HL-60/S4 treated with phorbol 12-myristate 13-acetate at 8.2 ng/mL for 4 days and 3 days (cell line): ENCODE results near the gene CEACAM18.
"Not testable (repeated sequence)": the region's sequence is repeated elsewhere in the genome, so short reads cannot be mapped to it uniquely, and the experiment has no call there.

Experiments
- in situ Hi-C: fragments of 300-500 bp; cut with MboI; formaldehyde crosslinking; loops from 2 replicates; pipeline ENCODE4 v1.15.0; 2022; ENCODE audit warnings: low sequenced_read_pairs

The CEACAM18 gene

DNA sequence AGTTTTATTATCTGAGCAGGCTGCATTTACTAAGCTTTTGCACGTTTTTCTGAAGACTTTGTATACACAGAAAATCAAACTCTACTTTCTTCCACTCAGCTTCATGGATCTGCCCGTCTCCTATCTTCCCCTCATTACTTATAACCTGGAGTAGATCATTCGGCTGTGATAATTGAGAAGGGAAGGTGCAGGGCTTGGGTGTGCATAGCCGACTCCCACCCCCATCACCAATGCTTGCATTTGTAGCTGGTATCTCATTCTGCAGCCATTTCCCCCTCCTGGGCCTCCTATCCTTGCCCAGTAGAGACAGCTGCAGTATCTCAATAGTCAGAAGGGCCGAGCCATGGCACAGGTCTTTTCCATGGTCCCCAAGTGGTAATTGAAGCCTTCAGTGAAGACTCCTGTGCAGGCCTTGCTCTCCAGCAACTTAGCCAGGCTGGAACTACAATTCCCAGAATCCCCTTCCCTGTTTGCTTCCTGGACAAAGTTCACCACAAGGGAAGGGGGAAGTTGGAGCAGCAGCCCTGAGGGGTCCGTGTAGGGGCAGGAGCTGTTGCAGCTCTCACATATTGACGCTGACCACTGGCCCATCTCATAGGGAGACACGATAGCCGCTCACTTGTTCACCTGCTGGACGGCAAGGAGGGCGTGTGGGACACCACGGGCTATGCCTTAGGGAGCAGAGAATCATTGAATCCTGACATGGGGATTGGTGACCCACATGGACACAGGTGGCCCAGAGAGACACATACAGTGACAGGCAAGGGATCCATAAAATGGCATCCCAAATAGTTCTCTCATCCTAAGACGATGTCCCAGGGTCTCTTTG lies 18.0 kb upstream of the CEACAM18 start:
- in situ Hi-C loops = no loop called here

GRCh38 chr19:51461723-51462161 lies 16.6 kb upstream of the CEACAM18 start:
- in situ Hi-C loops = no loop called here

- in situ Hi-C loops = no loop called here
Measured at GRCh38 chr19:51462276-51462675, 16.1 kb upstream of the CEACAM18 start.

- in situ Hi-C loops = no loop called here
Measured at GRCh38 chr19:51462681-51463080, 15.7 kb upstream of the CEACAM18 start.

- in situ Hi-C loops = not testable (repeated sequence)
Measured at GRCh38 chr19:51463976-51464581, 14.3 kb upstream of the CEACAM18 start.

DNA sequence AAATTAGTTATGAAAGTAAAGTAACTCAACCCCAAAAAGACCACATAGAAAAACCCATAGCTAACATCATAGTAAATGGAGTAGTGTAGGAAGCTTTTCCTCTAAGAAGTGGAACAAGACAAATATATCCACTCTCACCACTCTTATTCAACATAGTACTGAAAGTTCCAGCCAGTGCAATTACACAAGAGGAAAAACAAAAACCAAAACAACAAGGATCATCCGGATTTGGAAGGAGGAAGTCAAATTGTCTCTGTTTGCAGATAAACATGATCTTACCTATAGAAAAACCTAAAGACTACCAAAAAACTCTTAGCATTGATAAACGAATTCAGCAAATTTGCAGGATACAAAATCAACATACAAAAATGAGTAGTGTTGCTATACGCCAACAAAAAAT lies 11.6 kb upstream of the CEACAM18 start:
- in situ Hi-C loops = no loop called here

DNA sequence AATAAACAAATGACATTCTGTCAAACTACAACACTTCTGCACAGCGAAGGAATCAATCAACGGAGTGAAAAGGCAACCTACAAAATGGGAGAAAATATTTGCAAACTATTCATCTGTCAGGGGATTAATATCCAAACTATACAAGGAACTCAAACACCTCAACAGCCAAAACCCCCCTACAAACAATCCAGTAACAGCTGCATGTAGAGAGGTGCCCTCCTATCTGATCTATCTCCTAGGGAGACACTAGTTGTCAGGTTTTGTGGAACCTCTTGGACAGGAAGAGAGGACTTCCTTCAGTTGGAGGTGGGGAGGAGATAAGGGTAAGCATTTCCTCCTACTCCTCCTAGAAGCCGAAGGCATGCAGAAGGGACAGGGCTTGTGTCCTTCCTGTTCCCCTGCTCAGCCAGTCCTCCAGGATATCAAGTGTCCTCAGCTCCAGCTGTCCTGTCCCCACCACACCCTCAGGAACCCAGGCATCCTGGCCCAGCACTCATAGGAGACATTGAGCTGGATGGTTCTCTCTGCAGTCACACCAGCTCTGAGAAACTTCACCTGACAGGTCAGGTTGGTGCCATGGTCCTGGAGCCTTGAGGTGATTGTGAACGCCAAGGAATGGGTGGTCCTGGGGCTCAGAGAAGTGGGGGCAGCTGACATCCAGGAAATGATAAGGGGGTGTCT lies 10.3 kb upstream of the CEACAM18 start:
- in situ Hi-C loops = no loop called here

- in situ Hi-C loops = no loop called here
Measured at GRCh38 chr19:51468545-51468920, 9.8 kb upstream of the CEACAM18 start.

DNA sequence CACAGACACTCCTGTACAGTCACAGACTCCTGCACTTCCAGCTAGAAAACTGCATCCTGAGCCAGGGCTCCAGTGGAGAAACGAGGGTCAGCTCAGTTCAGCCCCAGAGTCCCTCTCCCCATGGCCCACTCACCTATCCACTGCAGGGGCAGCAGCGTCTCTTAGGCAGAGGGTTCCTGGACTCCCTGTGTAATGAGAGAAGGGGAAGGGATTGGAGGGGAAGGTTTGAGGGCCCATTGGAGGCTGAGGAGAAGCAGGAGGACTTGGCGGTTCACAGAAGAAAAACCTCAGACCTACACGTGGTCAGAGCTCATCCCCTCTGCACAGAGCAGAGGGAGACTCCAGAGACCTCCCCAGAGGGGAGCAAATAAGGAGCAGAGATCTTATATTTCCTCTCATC lies 9.2 kb upstream of the CEACAM18 start:
- in situ Hi-C loops = no loop called here

GRCh38 chr19:51469629-51470028 lies 8.7 kb upstream of the CEACAM18 start:
- in situ Hi-C loops = no loop called here

- in situ Hi-C loops = no loop called here
Measured at GRCh38 chr19:51470966-51471365, 7.4 kb upstream of the CEACAM18 start.

- in situ Hi-C loops = no loop called here
Measured at GRCh38 chr19:51471527-51471926, 6.8 kb upstream of the CEACAM18 start.

DNA sequence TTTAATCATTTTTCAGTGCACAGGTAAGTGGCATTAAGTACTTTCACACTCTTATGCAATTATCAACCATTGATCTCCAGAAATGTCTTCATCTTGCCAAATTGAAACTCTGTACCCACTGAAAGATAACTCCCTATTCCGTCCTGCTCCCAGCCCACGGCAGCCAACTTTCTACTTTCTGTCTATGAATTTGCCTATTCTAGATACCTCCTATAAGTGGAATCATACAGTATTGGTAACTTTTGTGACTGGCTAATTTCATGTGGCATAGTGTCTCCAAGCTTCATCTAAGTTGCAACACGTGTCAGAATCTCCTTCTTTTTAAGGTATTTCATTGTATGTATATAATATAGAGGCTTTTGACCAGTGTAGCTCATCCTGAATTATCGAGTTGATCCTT lies 5.7 kb upstream of the CEACAM18 start:
- in situ Hi-C loops = no loop called here

- in situ Hi-C loops = no loop called here
Measured at GRCh38 chr19:51473009-51473707, 5.2 kb upstream of the CEACAM18 start.

GRCh38 chr19:51476164-51476563 lies 2.2 kb upstream of the CEACAM18 start:
- in situ Hi-C loops = no loop called here

GRCh38 chr19:51477344-51477743 lies 995 bp upstream of the CEACAM18 start:
- in situ Hi-C loops = no loop called here

GRCh38 chr19:51479531-51480331 lies 1.4 kb downstream of the CEACAM18 start:
- in situ Hi-C loops = no loop called here

DNA sequence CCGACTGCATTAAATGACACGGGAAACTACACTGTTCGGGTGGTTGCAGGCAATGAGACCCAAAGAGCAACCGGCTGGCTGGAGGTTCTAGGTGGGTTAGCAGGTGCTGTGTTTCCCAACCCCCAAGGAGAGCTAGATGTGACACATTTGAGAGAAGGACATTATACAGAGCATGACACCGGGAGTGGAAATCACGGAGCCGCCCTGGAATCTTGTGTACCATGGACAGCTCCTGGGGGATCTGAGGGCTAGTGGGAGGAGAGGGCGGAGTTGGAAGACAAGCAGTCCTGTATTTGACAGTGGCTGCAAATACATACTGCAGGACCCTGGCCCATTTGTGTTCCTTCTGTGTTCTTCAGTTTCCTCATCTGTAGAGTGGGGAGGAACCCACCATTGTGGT lies 2.3 kb downstream of the CEACAM18 start:
- in situ Hi-C loops = no loop called here

DNA sequence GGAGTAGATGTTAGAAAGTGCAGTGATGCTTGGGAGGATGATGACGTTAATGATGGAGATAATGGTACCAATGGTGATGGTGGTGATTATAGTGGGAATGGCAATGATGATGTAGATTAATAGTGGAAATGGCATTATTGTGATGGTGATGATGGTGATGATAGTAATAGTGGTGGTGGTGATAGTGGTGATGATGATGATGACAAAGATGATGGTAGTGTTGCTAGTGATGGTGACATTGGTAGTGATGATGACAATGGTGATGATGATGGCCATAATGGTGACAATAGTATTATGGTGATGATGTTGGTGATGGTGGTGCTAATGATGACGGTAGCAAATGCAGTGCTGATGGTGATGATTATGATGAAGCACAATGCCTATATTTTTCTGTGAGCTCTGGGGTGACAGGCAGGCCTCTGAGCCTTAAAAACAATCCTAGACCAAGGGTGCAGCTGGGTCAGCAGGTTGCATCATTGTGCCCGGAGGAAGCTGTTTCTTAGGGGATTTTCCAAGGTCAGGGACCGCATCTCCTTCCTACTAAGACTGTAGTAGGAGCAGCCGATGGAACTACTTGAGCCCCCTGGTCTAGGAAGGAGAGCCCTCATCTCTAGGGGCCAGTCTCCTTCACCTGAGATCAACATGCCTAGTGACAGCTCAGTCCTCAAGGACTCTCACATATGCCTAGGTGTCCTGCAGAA lies 7.8 kb downstream of the CEACAM18 start:
- in situ Hi-C loops = no loop called here

GRCh38 chr19:51488491-51488890 lies 10.2 kb downstream of the CEACAM18 start:
- in situ Hi-C loops = no loop called here
